HepG2 (cell line): ENCODE measurements around the gene EIF4G3. TPM values are rescaled to one million over a fixed set of nuclear protein-coding genes. Genes with fewer than 3 reads are reported as not detected.

ENCODE experiments used
- BATF2 ChIP-seq: sonication (generic); formaldehyde crosslinking; IDR thresholded peaks from 2 replicates; pipeline ENCODE4 v1.8.0; 2022; ENCODE audit warnings: mild to moderate bottlenecking, missing genetic modification reagents, moderate library complexity
- FOSL1 ChIP-seq: sonication (generic); formaldehyde crosslinking; IDR thresholded peaks from 2 replicates; pipeline ENCODE4 v1.9.0; 2021; ENCODE audit warnings: missing genetic modification reagents, borderline replicate concordance
- GPN1 ChIP-seq: sonication (generic); formaldehyde crosslinking; IDR thresholded peaks from 2 replicates; pipeline ENCODE4 v1.5.1; 2020; ENCODE audit warnings: missing genetic modification reagents, borderline replicate concordance
- HOXA3 ChIP-seq: sonication (generic); formaldehyde crosslinking; IDR thresholded peaks from 2 replicates; pipeline ENCODE4 v1.5.0; 2020; ENCODE audit warnings: missing genetic modification reagents
- IRF1 ChIP-seq: sonication (generic); formaldehyde crosslinking; IDR thresholded peaks from 2 replicates; pipeline ENCODE4 v1.4.0; 2020; ENCODE audit warnings: low read depth, mild to moderate bottlenecking, missing genetic modification reagents
- NFYB ChIP-seq: sonication (generic); formaldehyde crosslinking; IDR thresholded peaks from 2 replicates; pipeline ENCODE4 v1.4.0; 2020; ENCODE audit warnings: missing genetic modification reagents
- NONO ChIP-seq, 2 experiments: fragments of 450-650 bp in 1 of 2; sonication (generic) in 1 of 2; formaldehyde crosslinking in 1 of 2; IDR thresholded peaks in 1 of 2; conservative IDR thresholded peaks in 1 of 2; 2 replicates each; pipeline versions ENCODE4 v1.6.1 to v1.8.0; 2017 to 2022; ENCODE audit warnings: mild to moderate bottlenecking in 1 of 2, missing genetic modification reagents in 1 of 2, moderate library complexity in 1 of 2
- PATZ1 ChIP-seq: sonication (generic); formaldehyde crosslinking; IDR thresholded peaks from 2 replicates; pipeline ENCODE4 v1.4.0; 2020; ENCODE audit warnings: missing genetic modification reagents
- PRMT3 ChIP-seq: sonication (generic); formaldehyde crosslinking; IDR thresholded peaks from 2 replicates; pipeline ENCODE4 v1.8.1; 2022; ENCODE audit warnings: low read depth, mild to moderate bottlenecking, moderate library complexity, missing genetic modification reagents, borderline replicate concordance
- RELA ChIP-seq: sonication (generic); formaldehyde crosslinking; IDR thresholded peaks from 2 replicates; pipeline ENCODE4 v1.4.0; 2020; ENCODE audit warnings: missing genetic modification reagents
- SALL1 ChIP-seq: sonication (generic); formaldehyde crosslinking; IDR thresholded peaks from 2 replicates; pipeline ENCODE4 v1.8.0; 2022; ENCODE audit warnings: mild to moderate bottlenecking, missing genetic modification reagents
- SRY ChIP-seq: sonication (generic); formaldehyde crosslinking; IDR thresholded peaks from 2 replicates; pipeline ENCODE4 v1.8.0; 2022; ENCODE audit warnings: mild to moderate bottlenecking, missing genetic modification reagents
- STAT5B ChIP-seq: sonication (generic); formaldehyde crosslinking; IDR thresholded peaks from 2 replicates; pipeline ENCODE4 v1.4.0; 2020; ENCODE audit warnings: missing genetic modification reagents
- TCF12 ChIP-seq, 2 experiments: fragments of 450-650 bp in 1 of 2; sonication (generic) in 1 of 2; formaldehyde crosslinking in 1 of 2; IDR thresholded peaks; 2 replicates each; pipeline versions ENCODE4 v1.6.1 to v1.8.0; 2017 to 2022; ENCODE audit warnings: antibody characterized with exemption in 1 of 2, mild to moderate bottlenecking in 1 of 2, missing genetic modification reagents in 1 of 2, moderate library complexity in 1 of 2
- ZNF136 ChIP-seq: sonication (generic); formaldehyde crosslinking; IDR thresholded peaks from 2 replicates; pipeline ENCODE4 v1.8.1; 2022; ENCODE audit warnings: low read depth, mild to moderate bottlenecking, moderate library complexity, missing genetic modification reagents
- ZNF180 ChIP-seq: sonication (generic); formaldehyde crosslinking; IDR thresholded peaks from 2 replicates; pipeline ENCODE4 v1.4.0; 2020; ENCODE audit warnings: low read depth, missing genetic modification reagents, borderline replicate concordance
- ZNF570 ChIP-seq: sonication (generic); formaldehyde crosslinking; IDR thresholded peaks from 2 replicates; pipeline ENCODE4 v1.4.0; 2020; ENCODE audit warnings: mild to moderate bottlenecking, missing genetic modification reagents, borderline replicate concordance
- ZNF713 ChIP-seq: sonication (generic); formaldehyde crosslinking; IDR thresholded peaks from 2 replicates; pipeline ENCODE4 v1.4.0; 2020; ENCODE audit warnings: mild to moderate bottlenecking, missing genetic modification reagents
- ZSCAN21 ChIP-seq: sonication (generic); formaldehyde crosslinking; IDR thresholded peaks from 2 replicates; pipeline ENCODE4 v1.8.0; 2022; ENCODE audit warnings: mild to moderate bottlenecking, missing genetic modification reagents, moderate library complexity, borderline replicate concordance
- polyA plus RNA-seq, 8 experiments: library from polyadenylated mRNA; depleted of rRNA in 3 of 8; stranded (reverse) in 7 of 8; unstranded in 1 of 8; fragments of >200 nt; fragmentation: Illumina TruSeq in 4 of 8; extraction: Trizol in 4 of 8; gene quantifications; 2 replicates each; pipeline versions ENCODE4 v1.2.1 to v1.2.3, GENCODE V29; 2011 to 2016; ENCODE audit warnings: low read depth in 4 of 8, missing spikeins in 1 of 8, mixed read lengths in 1 of 8; ENCODE audit not compliant: insufficient read depth in 1 of 8
- total RNA-seq, 5 experiments: library from RNA; depleted of rRNA; stranded (reverse); fragments of >200 nt; fragmentation: Illumina TruSeq; extraction: Trizol; gene quantifications; 2 replicates each; pipeline ENCODE4 v1.2.3, GENCODE V29; 2016; ENCODE audit warnings: low read depth in 1 of 5
- TF ChIP-seq, protein P1 (sequence below): sonication (generic); formaldehyde crosslinking; IDR thresholded peaks from 2 replicates; pipeline ENCODE4 v1.4.0; 2020; ENCODE audit warnings: missing genetic modification reagents

Gene EIF4G3
- total and polyA plus RNA-seq, 2 of the 13 experiments (the other 11 are each of a cell fraction or from before 2014, with no cell fraction given): 22.2 to 27.6 TPM

DNA sequence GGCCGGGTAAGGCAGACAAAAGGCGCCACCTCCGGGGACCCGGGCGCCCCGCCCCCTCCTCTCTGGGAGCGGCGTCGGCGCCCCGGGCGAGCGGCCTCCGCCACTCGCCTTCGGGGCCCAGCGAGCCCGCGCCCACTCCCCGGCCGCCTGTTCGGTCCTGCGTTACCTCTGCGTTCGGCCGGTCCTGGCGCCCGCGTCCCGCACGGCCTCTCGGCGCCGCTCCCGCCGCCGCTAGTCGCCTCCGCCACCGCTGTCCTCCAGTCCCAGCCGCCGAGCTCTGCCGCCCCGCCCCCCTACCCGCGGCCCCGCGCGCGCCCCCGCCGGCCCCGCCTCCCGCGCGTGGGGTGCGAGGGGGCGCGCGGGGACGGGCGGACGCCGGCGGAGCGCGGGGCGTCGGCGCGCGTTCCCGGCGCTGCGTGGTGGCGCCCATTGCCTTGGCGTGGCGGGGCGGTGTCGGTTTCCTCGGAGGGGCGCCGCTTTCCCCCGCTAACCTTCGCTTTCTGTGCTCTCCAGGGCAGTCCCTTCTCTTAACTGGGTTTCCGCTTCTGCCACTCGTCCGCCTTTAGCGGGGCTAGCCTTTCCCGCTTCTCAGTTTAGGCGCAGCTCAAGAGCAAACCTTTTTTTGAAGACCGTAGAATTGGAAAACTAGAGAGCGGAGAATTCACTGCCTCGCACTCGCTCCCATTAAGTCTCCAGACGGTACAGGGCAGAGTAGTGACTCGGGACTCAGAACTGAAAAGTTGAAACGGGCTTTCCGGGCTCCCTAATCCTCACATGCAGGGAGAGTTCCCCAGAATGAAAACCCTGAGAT lies 389.5 kb downstream of the EIF4G3 start, which contains the start of gene HP1BP3 (continued):
- no peak for TF ChIP-seq RELA (CRISPR knock-in tag)
- no peak for TF ChIP-seq NFYB (CRISPR knock-in tag)
- TF ChIP-seq HOXA3 (CRISPR knock-in tag): peak; percentile 42; the same call in 1 of the 2 replicates
- TF ChIP-seq, protein P1, sequence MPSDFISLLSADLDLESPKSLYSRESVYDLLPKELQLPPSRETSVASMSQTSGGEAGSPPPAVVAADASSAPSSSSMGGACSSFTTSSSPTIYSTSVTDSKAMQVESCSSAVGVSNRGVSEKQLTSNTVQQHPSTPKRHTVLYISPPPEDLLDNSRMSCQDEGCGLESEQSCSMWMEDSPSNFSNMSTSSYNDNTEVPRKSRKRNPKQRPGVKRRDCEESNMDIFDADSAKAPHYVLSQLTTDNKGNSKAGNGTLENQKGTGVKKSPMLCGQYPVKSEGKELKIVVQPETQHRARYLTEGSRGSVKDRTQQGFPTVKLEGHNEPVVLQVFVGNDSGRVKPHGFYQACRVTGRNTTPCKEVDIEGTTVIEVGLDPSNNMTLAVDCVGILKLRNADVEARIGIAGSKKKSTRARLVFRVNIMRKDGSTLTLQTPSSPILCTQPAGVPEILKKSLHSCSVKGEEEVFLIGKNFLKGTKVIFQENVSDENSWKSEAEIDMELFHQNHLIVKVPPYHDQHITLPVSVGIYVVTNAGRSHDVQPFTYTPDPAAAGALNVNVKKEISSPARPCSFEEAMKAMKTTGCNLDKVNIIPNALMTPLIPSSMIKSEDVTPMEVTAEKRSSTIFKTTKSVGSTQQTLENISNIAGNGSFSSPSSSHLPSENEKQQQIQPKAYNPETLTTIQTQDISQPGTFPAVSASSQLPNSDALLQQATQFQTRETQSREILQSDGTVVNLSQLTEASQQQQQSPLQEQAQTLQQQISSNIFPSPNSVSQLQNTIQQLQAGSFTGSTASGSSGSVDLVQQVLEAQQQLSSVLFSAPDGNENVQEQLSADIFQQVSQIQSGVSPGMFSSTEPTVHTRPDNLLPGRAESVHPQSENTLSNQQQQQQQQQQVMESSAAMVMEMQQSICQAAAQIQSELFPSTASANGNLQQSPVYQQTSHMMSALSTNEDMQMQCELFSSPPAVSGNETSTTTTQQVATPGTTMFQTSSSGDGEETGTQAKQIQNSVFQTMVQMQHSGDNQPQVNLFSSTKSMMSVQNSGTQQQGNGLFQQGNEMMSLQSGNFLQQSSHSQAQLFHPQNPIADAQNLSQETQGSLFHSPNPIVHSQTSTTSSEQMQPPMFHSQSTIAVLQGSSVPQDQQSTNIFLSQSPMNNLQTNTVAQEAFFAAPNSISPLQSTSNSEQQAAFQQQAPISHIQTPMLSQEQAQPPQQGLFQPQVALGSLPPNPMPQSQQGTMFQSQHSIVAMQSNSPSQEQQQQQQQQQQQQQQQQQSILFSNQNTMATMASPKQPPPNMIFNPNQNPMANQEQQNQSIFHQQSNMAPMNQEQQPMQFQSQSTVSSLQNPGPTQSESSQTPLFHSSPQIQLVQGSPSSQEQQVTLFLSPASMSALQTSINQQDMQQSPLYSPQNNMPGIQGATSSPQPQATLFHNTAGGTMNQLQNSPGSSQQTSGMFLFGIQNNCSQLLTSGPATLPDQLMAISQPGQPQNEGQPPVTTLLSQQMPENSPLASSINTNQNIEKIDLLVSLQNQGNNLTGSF (CRISPR knock-in tag): no peak
- no peak for TF ChIP-seq STAT5B
- no peak for TF ChIP-seq TCF12 (IDR thresholded peaks at IDR 0.05)
- TF ChIP-seq TCF12 (CRISPR knock-in tag; IDR thresholded peaks at IDR 0.05): no peak; the same call in 1 of the 2 replicates
- no peak for TF ChIP-seq FOSL1 (CRISPR knock-in tag)
- TF ChIP-seq ZNF136: no peak
- no peak for TF ChIP-seq BATF2 (CRISPR knock-in tag)
- TF ChIP-seq ZNF713 (CRISPR knock-in tag): no peak
- TF ChIP-seq NONO (IDR thresholded peaks at IDR 0.05): no peak
- peak; percentile 55; the same call in 1 of the 2 replicates for TF ChIP-seq NONO (CRISPR knock-in tag; conservative IDR thresholded peaks at IDR 0.05)
- TF ChIP-seq PATZ1 (CRISPR knock-in tag): no peak
- no peak for TF ChIP-seq ZNF570
- no peak for TF ChIP-seq SALL1 (CRISPR knock-in tag)
- no peak for TF ChIP-seq IRF1 (CRISPR knock-in tag)
- no peak for TF ChIP-seq GPN1 (CRISPR knock-in tag)
- TF ChIP-seq PRMT3 (CRISPR knock-in tag): no peak; the same call in 1 of the 2 replicates
- TF ChIP-seq ZSCAN21 (CRISPR knock-in tag): no peak; the same call in 1 of the 2 replicates
- 0 out of 2 replicates have a peak, but pooled peaks have one; percentile 21 for TF ChIP-seq SRY (CRISPR knock-in tag)
- TF ChIP-seq ZNF180 (CRISPR knock-in tag): no peak
